NCI-H69 (cell line): ENCODE data around the gene DDA1.
"Not testable (repeated sequence)": the region's sequence is repeated elsewhere in the genome, so short reads cannot be mapped to it uniquely, and the experiment has no call there.

Experiments
- DNase-seq: peaks from one replicate; lab custom pipeline; 2025; lab: John Stamatoyannopoulos, UW

Gene DDA1

GRCh38 chr19:17346109-17346671 lies 36.8 kb downstream of the DDA1 start:
- peak; percentile 75 for DNase-seq

GRCh38 chr19:17347361-17347760 lies 38.0 kb downstream of the DDA1 start:
- DNase-seq: no peak

- no peak for DNase-seq
Observed at GRCh38 chr19:17347877-17348276, 38.5 kb downstream of the DDA1 start.

- peak; percentile 89 for DNase-seq
Observed at GRCh38 chr19:17348700-17349099, 39.3 kb downstream of the DDA1 start.

- DNase-seq: peak; percentile 23
Observed at GRCh38 chr19:17351815-17352435, 42.6 kb downstream of the DDA1 start.

GRCh38 chr19:17352608-17353280 lies 43.4 kb downstream of the DDA1 start:
- DNase-seq: peak; percentile 27

GRCh38 chr19:17353386-17353785 lies 44.0 kb downstream of the DDA1 start:
- no peak for DNase-seq

- no peak for DNase-seq
Observed at GRCh38 chr19:17357078-17357666, 47.8 kb downstream of the DDA1 start.

GRCh38 chr19:17357724-17358123 lies 48.4 kb downstream of the DDA1 start:
- DNase-seq: no peak

- DNase-seq: no peak
Observed at GRCh38 chr19:17358395-17358794, 49.0 kb downstream of the DDA1 start.

- DNase-seq: no peak
Observed at GRCh38 chr19:17359905-17360800, 50.8 kb downstream of the DDA1 start.

GRCh38 chr19:17363852-17364605 lies 54.7 kb downstream of the DDA1 start:
- DNase-seq: not testable (repeated sequence)

GRCh38 chr19:17365361-17365760 lies 56.0 kb downstream of the DDA1 start:
- no peak for DNase-seq

- DNase-seq: no peak
Observed at GRCh38 chr19:17370026-17370587, 60.7 kb downstream of the DDA1 start.
